Mesenteric fat pad (tissue), 1 donor: Measurements from ENCODE around the gene ADCY1. TPM values are rescaled to one million over a fixed set of nuclear protein-coding genes. Genes with fewer than 3 reads are reported as not detected.
A peak's percentile ranks its signal among the peaks of the same experiment; 100 is the strongest.

Experiments used
- DNase-seq: peaks from one replicate; pipeline ENCODE4 v3.0.0-alpha.2; 2020; ENCODE audit warnings: low spot score
- total RNA-seq: library from RNA; stranded (reverse); fragmentation: NEBNext Ultra II Directional; extraction: Animal tissue kit (Norgen Biotek cat#: 25700); gene quantifications from one replicate; pipeline ENCODE4 v1.2.1, GENCODE V29; 2021
- donor health status: DM: yes; HTN: yes; CAD: no.

The ADCY1 gene
- total RNA-seq, 1 donor from 2014 or later = 3.3 TPM

GRCh38 chr7:45576249-45576929 lies 2.2 kb downstream of the ADCY1 start:
- DNase-seq = peak; percentile 65

- peak; percentile 55 for DNase-seq
Measured at GRCh38 chr7:45578022-45578421, 3.9 kb downstream of the ADCY1 start.

- DNase-seq = peak; percentile 57
Measured at GRCh38 chr7:45578467-45578866, 4.3 kb downstream of the ADCY1 start.

- DNase-seq = peak; percentile 77
Measured at GRCh38 chr7:45579391-45579801, 5.2 kb downstream of the ADCY1 start.

GRCh38 chr7:45580053-45580872 lies 6.1 kb downstream of the ADCY1 start:
- DNase-seq = peak; percentile 89

GRCh38 chr7:45581271-45581780 lies 7.2 kb downstream of the ADCY1 start:
- peak; percentile 60 for DNase-seq

GRCh38 chr7:45582136-45582749 lies 8.1 kb downstream of the ADCY1 start:
- DNase-seq = peak; percentile 59

- DNase-seq = peak; percentile 81
Measured at GRCh38 chr7:45582868-45583277, 8.7 kb downstream of the ADCY1 start.

GRCh38 chr7:45583296-45583695 lies 9.1 kb downstream of the ADCY1 start:
- no peak for DNase-seq

GRCh38 chr7:45584261-45585210 lies 10.4 kb downstream of the ADCY1 start:
- DNase-seq = peak; percentile 64

GRCh38 chr7:45585628-45586027 lies 11.5 kb downstream of the ADCY1 start:
- peak; percentile 57 for DNase-seq

GRCh38 chr7:45586542-45587520 lies 12.7 kb downstream of the ADCY1 start:
- DNase-seq = peak; percentile 65

GRCh38 chr7:45588466-45588865 lies 14.3 kb downstream of the ADCY1 start:
- DNase-seq = peak; percentile 45

GRCh38 chr7:45589061-45589460 lies 14.9 kb downstream of the ADCY1 start:
- peak; percentile 87 for DNase-seq

GRCh38 chr7:45589915-45590678 lies 15.9 kb downstream of the ADCY1 start:
- peak; percentile 43 for DNase-seq

- peak; percentile 49 for DNase-seq
Measured at GRCh38 chr7:45590679-45591057, 16.5 kb downstream of the ADCY1 start.

- peak; percentile 55 for DNase-seq
Measured at GRCh38 chr7:45591101-45591906, 17.1 kb downstream of the ADCY1 start.
